Omental fat pad (tissue), 4 donors: Measurements from ENCODE around the gene TRPV4. TPM values are rescaled to one million over a fixed set of nuclear protein-coding genes. Genes with fewer than 3 reads are reported as not detected.

Source experiments
- ATAC-seq: fragments of 150-250 bp; one replicate; pipeline ENCODE4 v1.9.1; 2016; ENCODE audit warnings: mild to moderate bottlenecking, moderate library complexity; ENCODE audit not compliant: low FRiP score
- DNase-seq: peaks from one replicate; pipeline ENCODE4 v3.0.0-alpha.2; 2019; ENCODE audit warnings: low spot score
- CTCF ChIP-seq, 3 donors: fragments of 450-650 bp; IDR thresholded peaks; one replicate each; pipeline ENCODE4 v1.5.1; 2016 to 2017; ENCODE audit warnings: antibody characterized with exemption in 3 of 3, mild to moderate bottlenecking in 3 of 3, moderate library complexity in 2 of 3
- total RNA-seq, 4 donors: library from RNA; depleted of rRNA; stranded (reverse); fragments of >200 nt; gene quantifications; one replicate each; pipeline ENCODE4 v1.1.0, GENCODE V29; 2016

Gene TRPV4
- total RNA-seq, 4 donors from 2014 or later = 1.2 to 2.4 (median 1.6) TPM

DNA sequence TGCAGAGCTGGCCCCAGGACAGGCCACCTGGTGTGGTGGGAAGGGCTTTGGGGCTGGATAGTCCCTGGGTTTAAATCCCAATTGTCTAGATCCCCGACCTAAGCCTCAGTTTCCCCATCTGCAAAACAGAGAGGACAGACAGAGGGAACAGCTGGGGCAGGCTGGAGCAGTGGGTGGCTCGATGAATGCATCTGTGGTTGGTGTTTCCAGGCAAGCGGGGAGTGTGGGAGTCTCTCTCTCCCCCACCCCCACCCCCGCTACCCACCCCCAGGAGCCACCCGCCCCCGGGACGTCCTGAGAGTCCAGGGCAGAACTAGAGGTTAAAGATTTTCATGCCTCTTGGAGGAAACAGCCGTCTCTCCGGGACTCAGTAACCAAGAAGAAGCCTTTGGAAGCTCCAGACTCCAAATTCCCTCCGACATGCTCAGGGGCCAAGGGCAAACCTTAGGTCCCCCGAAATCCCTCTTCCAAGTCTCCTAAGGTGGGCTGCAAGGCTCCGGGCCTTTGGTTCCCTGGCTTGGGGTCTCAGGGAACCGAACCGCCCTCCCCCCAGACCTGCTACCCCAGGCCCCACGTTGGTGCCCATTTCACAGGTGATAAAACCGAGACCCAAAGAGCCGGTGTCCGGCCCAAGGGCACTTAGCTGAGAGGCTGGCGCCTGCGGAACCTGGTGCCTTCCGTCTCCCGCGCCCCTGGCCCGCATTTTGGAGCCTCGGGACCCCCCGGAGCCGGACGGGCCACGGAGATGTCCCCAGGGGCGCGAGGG lies 474 bp downstream of the TRPV4 start:
- ATAC-seq (no peak), DNase-seq (no peak)
- no peak for TF ChIP-seq CTCF (IDR thresholded peaks at IDR 0.05)

DNA sequence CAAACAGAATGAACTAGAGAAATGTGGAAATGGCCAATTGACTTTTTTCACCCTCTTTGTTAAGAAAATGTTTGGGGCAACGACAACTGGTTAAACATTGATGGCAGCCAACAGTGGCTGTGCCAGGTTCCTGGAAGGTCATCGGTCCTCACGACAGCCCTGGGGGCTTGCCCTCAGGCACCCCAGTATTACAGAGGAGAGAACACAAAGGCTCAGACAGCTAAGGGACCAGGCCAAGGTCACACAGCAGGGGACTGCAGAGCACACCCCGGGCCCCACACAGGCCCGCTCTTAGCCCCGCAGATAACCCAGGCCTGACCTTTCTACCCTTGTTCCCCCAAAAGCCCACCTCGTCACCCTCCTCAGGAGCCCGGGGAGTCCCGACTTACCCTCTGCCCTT lies 1.3 kb downstream of the TRPV4 start:
- ATAC-seq = no peak
- DNase-seq = no peak
- no peak for TF ChIP-seq CTCF (IDR thresholded peaks at IDR 0.05)

- ATAC-seq (no peak), DNase-seq (no peak)
- TF ChIP-seq CTCF (IDR thresholded peaks at IDR 0.05) = no peak
Measured at GRCh38 chr12:109831365-109831764, 1.8 kb downstream of the TRPV4 start.

DNA sequence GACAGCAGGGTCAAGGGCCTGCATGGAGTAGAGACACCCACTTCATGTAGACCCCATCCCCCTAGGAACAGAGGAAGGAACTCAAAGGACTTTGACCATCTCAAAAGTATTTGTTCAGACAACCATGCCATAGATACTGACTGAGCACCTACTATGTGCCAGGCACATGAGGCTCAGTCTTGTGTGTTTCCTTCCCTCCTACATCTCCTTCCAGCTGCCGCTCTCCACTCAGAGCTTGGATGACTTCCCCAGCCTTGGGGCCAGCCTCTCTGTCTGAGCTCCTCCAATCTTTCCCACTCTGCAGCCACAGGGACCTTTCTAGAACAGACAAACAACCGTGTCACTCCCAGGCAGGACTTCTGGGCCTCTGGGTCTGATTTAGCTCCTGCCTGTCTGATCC lies 2.5 kb downstream of the TRPV4 start:
- TF ChIP-seq CTCF (IDR thresholded peaks at IDR 0.05) = no peak
- no peak for DNase-seq
- no peak for ATAC-seq

- TF ChIP-seq CTCF (IDR thresholded peaks at IDR 0.05) = no peak
- no peak for ATAC-seq
- DNase-seq = no peak
Measured at GRCh38 chr12:109830267-109830666, 2.9 kb downstream of the TRPV4 start.

DNA sequence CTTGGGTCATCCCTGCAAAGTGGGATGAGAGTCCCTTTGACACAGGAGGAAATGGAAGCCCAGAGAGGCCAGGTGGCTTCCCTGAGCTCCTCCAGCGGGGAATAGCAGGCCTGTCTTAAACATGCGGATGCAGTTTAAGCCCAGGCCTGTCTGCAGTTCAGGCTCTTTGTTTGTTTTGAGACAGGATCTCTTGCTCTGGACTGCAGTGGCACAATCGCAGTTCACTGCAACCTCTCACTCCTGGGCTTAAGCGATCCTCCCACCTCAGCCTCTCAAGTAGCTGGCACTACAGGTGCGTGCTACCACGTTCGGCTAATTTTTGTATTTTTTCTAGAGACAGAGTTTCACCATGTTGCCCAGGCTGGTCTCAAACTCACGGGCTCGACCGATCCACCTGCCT lies 3.5 kb downstream of the TRPV4 start:
- DNase-seq (no peak), ATAC-seq (no peak)
- TF ChIP-seq CTCF (IDR thresholded peaks at IDR 0.05) = no peak
